ENCODE measurements around the gene ZC3H14.

Gene ZC3H14

DNA sequence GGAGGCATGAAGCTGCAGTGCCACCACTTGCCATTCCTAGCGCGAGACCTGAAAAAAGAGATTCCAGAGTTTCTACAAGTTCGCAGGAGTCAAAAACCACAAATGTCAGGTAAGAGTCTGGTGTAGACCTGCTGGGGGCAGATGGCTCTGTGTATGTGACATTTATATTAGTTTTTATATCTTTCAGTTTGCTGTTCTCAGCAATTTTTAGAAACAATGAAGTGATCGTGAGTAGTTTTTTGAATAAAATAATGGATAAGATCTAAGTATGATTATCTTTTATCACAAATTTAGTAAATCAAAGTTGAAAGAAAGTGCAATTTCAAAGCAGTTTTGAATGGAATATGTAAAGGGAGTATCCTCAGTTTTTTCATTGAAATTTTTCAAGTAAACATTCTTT lies 9.3 kb downstream of the ZC3H14 start (continued):
- TF ChIP-seq, protein P1, sequence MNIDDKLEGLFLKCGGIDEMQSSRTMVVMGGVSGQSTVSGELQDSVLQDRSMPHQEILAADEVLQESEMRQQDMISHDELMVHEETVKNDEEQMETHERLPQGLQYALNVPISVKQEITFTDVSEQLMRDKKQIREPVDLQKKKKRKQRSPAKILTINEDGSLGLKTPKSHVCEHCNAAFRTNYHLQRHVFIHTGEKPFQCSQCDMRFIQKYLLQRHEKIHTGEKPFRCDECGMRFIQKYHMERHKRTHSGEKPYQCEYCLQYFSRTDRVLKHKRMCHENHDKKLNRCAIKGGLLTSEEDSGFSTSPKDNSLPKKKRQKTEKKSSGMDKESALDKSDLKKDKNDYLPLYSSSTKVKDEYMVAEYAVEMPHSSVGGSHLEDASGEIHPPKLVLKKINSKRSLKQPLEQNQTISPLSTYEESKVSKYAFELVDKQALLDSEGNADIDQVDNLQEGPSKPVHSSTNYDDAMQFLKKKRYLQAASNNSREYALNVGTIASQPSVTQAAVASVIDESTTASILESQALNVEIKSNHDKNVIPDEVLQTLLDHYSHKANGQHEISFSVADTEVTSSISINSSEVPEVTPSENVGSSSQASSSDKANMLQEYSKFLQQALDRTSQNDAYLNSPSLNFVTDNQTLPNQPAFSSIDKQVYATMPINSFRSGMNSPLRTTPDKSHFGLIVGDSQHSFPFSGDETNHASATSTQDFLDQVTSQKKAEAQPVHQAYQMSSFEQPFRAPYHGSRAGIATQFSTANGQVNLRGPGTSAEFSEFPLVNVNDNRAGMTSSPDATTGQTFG (tag by site-specific recombination; IDR thresholded peaks at IDR 0.05; ENCODE audit: borderline replicate concordance): no peak
- TF ChIP-seq, protein P2, sequence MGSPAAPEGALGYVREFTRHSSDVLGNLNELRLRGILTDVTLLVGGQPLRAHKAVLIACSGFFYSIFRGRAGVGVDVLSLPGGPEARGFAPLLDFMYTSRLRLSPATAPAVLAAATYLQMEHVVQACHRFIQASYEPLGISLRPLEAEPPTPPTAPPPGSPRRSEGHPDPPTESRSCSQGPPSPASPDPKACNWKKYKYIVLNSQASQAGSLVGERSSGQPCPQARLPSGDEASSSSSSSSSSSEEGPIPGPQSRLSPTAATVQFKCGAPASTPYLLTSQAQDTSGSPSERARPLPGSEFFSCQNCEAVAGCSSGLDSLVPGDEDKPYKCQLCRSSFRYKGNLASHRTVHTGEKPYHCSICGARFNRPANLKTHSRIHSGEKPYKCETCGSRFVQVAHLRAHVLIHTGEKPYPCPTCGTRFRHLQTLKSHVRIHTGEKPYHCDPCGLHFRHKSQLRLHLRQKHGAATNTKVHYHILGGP (tag by site-specific recombination; IDR thresholded peaks at IDR 0.05): no peak

DNA sequence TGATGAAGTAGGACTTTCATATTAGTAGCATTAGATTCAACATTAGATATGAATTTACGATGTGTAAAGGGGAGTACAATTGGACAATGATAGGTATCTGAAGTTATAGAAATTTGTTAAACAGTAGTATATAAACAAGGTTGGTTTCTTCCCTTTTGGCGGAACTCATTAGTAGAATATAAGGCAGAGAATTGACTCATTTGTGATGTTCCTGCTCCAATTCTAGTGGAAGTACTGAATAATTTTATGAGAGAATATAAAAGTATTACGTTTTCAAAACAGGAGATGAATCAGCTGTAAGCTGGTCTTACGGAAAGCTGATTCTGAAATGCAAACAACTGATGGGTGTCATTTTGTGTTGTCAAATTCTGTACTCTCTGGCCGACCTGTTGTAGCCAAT lies 13.4 kb downstream of the ZC3H14 start:
- Histone ChIP-seq H3K4me3 (ENCODE audit: low read depth, low read length) (no peak overlapping the region), H3K9me3 (ENCODE audit: control insufficient read depth, insufficient read depth, low read depth, low read length) (no peaks in the 10 kb centered on the region), H3K4me1 (ENCODE audit: control insufficient read depth, insufficient read depth, low read length) (no peaks in the 10 kb centered on the region), H3K27ac (ENCODE audit: extremely low read depth, low read depth, low read length) (no peak overlapping the region), H3K36me3 (ENCODE audit: control insufficient read depth in 2 of 2, insufficient read depth in 1 of 2, low read length in 2 of 2) (peaks cover 92 to 97% of the 10 kb centered on the region in 2 experiments)
- ChIA-PET POLR2A (no interaction called here), CTCF (interaction anchor here (0.7 kb wide), 1 partner anchor 277 kb away, joined by 3 read pairs; no protein-coding TSS in a partner anchor)
- TF ChIP-seq ZNF600 (tag by site-specific recombination; IDR thresholded peaks at IDR 0.05) (no peak), ZNF473 (tag by site-specific recombination; IDR thresholded peaks at IDR 0.05) (no peak), ZNF664 (tag by site-specific recombination; IDR thresholded peaks at IDR 0.05) (no peak), ZNF707 (tag by site-specific recombination; IDR thresholded peaks at IDR 0.05) (no peak), ZNF610 (tag by site-specific recombination; IDR thresholded peaks at IDR 0.05; ENCODE audit: borderline replicate concordance) (no peak), RBAK (tag by site-specific recombination; IDR thresholded peaks at IDR 0.05) (no peak), BCL11B (tag by site-specific recombination; IDR thresholded peaks at IDR 0.05; ENCODE audit: low read depth) (no peak), ZNF571 (tag by site-specific recombination; IDR thresholded peaks at IDR 0.05) (no peak), ZNF785 (tag by site-specific recombination; IDR thresholded peaks at IDR 0.05) (no peak), ZNF221 (tag by site-specific recombination; IDR thresholded peaks at IDR 0.05; ENCODE audit: borderline replicate concordance) (no peak), ZNF239 (tag by site-specific recombination; IDR thresholded peaks at IDR 0.05) (no peak), SCRT2 (tag by site-specific recombination; IDR thresholded peaks at IDR 0.05) (no peak)
- TF ChIP-seq, protein P3, sequence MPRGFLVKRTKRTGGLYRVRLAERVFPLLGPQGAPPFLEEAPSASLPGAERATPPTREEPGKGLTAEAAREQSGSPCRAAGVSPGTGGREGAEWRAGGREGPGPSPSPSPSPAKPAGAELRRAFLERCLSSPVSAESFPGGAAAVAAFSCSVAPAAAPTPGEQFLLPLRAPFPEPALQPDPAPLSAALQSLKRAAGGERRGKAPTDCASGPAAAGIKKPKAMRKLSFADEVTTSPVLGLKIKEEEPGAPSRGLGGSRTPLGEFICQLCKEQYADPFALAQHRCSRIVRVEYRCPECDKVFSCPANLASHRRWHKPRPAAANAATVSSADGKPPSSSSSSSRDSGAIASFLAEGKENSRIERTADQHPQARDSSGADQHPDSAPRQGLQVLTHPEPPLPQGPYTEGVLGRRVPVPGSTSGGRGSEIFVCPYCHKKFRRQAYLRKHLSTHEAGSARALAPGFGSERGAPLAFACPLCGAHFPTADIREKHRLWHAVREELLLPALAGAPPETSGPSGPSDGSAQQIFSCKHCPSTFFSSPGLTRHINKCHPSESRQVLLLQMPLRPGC (tag by site-specific recombination; IDR thresholded peaks at IDR 0.05): no peak
- TF ChIP-seq, protein P4, sequence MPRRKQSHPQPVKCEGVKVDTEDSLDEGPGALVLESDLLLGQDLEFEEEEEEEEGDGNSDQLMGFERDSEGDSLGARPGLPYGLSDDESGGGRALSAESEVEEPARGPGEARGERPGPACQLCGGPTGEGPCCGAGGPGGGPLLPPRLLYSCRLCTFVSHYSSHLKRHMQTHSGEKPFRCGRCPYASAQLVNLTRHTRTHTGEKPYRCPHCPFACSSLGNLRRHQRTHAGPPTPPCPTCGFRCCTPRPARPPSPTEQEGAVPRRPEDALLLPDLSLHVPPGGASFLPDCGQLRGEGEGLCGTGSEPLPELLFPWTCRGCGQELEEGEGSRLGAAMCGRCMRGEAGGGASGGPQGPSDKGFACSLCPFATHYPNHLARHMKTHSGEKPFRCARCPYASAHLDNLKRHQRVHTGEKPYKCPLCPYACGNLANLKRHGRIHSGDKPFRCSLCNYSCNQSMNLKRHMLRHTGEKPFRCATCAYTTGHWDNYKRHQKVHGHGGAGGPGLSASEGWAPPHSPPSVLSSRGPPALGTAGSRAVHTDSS (tag by site-specific recombination; IDR thresholded peaks at IDR 0.05): no peak

DNA sequence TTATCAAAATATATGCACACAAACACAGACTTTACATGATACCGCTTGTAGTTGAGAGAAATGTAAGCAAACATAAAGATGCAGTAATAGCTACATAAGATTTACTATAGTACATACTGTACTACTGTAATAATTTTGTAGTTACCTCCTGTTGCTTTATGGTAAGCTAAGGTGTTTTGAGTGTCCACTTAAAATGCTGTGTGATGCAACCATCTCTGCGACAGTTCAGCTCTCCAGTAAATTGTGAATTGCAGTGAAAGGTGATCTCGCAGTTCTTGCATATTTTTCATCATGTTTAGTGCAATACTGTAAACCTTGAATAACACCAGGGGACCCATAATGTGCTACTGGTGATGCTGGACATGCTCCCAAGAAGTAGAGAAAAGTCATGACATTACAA lies 21.6 kb downstream of the ZC3H14 start:
- Histone ChIP-seq H3K4me1 (ENCODE audit: control insufficient read depth, insufficient read depth, low read length) (peaks cover 4% of the 10 kb centered on the region; the same call in 1 of the 2 replicates), H3K27ac (ENCODE audit: extremely low read depth, low read depth, low read length) (no peak overlapping the region), H3K36me3 (ENCODE audit: control insufficient read depth in 2 of 2, insufficient read depth in 1 of 2, low read length in 2 of 2) (peaks cover 66 to 88% of the 10 kb centered on the region in 2 experiments), H3K4me3 (ENCODE audit: low read depth, low read length) (no peak overlapping the region), H3K9me3 (ENCODE audit: control insufficient read depth, insufficient read depth, low read depth, low read length) (no peaks in the 10 kb centered on the region)
- ChIA-PET POLR2A (no interaction called here), CTCF (no interaction called here)
- TF ChIP-seq, protein P5, sequence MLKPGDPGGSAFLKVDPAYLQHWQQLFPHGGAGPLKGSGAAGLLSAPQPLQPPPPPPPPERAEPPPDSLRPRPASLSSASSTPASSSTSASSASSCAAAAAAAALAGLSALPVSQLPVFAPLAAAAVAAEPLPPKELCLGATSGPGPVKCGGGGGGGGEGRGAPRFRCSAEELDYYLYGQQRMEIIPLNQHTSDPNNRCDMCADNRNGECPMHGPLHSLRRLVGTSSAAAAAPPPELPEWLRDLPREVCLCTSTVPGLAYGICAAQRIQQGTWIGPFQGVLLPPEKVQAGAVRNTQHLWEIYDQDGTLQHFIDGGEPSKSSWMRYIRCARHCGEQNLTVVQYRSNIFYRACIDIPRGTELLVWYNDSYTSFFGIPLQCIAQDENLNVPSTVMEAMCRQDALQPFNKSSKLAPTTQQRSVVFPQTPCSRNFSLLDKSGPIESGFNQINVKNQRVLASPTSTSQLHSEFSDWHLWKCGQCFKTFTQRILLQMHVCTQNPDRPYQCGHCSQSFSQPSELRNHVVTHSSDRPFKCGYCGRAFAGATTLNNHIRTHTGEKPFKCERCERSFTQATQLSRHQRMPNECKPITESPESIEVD (tag by site-specific recombination; IDR thresholded peaks at IDR 0.05): peak; percentile 39; the same call in 1 of the 2 replicates
- TF ChIP-seq ZNF169 (tag by site-specific recombination; IDR thresholded peaks at IDR 0.05) (no peak), ZNF202 (tag by site-specific recombination; IDR thresholded peaks at IDR 0.05; ENCODE audit: borderline replicate concordance) (no peak), ZNF792 (tag by site-specific recombination; IDR thresholded peaks at IDR 0.05) (no peak)

Data from HEK293 (cell line).